Panc1 (cell line): ENCODE data around the gene FRYL.

Experiments
- POLR2AphosphoS5 ChIP-seq: IDR thresholded peaks from 2 replicates; pipeline ENCODE4 v1.6.1; 2012; ENCODE audit warnings: mild to moderate bottlenecking, low read depth, low read length, moderate library complexity
- TF ChIP-seq, protein P1 (sequence below): fragments of 450-650 bp; IDR thresholded peaks from 2 replicates; pipeline ENCODE4 v1.5.1; 2017; ENCODE audit warnings: mild to moderate bottlenecking

DNA sequence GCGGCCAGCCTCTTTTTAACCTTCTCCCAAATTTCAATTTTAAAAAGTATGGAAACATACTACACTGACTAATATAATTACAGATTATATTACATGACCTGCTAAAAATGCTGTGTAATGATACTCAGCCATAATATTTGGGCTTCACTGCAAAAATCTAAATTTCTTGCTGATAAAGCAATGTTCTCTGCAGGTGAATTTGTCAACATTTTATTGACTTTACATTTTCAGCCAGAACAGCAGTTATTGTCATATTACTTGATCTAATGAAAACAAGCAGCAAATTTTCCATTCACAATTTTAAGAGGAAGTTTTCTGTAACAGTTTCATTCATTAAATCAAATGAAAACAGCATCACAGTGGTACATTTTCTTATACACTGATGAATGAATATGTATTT is 91.1 kb downstream of the FRYL start:
- TF ChIP-seq, protein P1, sequence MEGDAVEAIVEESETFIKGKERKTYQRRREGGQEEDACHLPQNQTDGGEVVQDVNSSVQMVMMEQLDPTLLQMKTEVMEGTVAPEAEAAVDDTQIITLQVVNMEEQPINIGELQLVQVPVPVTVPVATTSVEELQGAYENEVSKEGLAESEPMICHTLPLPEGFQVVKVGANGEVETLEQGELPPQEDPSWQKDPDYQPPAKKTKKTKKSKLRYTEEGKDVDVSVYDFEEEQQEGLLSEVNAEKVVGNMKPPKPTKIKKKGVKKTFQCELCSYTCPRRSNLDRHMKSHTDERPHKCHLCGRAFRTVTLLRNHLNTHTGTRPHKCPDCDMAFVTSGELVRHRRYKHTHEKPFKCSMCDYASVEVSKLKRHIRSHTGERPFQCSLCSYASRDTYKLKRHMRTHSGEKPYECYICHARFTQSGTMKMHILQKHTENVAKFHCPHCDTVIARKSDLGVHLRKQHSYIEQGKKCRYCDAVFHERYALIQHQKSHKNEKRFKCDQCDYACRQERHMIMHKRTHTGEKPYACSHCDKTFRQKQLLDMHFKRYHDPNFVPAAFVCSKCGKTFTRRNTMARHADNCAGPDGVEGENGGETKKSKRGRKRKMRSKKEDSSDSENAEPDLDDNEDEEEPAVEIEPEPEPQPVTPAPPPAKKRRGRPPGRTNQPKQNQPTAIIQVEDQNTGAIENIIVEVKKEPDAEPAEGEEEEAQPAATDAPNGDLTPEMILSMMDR: no peak
- TF ChIP-seq POLR2AphosphoS5: no peak
